ENCODE results near the gene STRIP1. TPM values are rescaled to one million over a fixed set of nuclear protein-coding genes. Genes with fewer than 3 reads are reported as not detected.
A peak's percentile ranks its signal among the peaks of the same experiment; 100 is the strongest.

Gene STRIP1
- total and polyA plus RNA-seq, 2 of the 8 experiments (the other 6 are each of a cell fraction or from before 2014, with no cell fraction given), result 21.3 to 45.6 TPM

GRCh38 chr1:110069404-110070281 lies 35.2 kb downstream of the STRIP1 start (continued):
- TF ChIP-seq, protein P1, sequence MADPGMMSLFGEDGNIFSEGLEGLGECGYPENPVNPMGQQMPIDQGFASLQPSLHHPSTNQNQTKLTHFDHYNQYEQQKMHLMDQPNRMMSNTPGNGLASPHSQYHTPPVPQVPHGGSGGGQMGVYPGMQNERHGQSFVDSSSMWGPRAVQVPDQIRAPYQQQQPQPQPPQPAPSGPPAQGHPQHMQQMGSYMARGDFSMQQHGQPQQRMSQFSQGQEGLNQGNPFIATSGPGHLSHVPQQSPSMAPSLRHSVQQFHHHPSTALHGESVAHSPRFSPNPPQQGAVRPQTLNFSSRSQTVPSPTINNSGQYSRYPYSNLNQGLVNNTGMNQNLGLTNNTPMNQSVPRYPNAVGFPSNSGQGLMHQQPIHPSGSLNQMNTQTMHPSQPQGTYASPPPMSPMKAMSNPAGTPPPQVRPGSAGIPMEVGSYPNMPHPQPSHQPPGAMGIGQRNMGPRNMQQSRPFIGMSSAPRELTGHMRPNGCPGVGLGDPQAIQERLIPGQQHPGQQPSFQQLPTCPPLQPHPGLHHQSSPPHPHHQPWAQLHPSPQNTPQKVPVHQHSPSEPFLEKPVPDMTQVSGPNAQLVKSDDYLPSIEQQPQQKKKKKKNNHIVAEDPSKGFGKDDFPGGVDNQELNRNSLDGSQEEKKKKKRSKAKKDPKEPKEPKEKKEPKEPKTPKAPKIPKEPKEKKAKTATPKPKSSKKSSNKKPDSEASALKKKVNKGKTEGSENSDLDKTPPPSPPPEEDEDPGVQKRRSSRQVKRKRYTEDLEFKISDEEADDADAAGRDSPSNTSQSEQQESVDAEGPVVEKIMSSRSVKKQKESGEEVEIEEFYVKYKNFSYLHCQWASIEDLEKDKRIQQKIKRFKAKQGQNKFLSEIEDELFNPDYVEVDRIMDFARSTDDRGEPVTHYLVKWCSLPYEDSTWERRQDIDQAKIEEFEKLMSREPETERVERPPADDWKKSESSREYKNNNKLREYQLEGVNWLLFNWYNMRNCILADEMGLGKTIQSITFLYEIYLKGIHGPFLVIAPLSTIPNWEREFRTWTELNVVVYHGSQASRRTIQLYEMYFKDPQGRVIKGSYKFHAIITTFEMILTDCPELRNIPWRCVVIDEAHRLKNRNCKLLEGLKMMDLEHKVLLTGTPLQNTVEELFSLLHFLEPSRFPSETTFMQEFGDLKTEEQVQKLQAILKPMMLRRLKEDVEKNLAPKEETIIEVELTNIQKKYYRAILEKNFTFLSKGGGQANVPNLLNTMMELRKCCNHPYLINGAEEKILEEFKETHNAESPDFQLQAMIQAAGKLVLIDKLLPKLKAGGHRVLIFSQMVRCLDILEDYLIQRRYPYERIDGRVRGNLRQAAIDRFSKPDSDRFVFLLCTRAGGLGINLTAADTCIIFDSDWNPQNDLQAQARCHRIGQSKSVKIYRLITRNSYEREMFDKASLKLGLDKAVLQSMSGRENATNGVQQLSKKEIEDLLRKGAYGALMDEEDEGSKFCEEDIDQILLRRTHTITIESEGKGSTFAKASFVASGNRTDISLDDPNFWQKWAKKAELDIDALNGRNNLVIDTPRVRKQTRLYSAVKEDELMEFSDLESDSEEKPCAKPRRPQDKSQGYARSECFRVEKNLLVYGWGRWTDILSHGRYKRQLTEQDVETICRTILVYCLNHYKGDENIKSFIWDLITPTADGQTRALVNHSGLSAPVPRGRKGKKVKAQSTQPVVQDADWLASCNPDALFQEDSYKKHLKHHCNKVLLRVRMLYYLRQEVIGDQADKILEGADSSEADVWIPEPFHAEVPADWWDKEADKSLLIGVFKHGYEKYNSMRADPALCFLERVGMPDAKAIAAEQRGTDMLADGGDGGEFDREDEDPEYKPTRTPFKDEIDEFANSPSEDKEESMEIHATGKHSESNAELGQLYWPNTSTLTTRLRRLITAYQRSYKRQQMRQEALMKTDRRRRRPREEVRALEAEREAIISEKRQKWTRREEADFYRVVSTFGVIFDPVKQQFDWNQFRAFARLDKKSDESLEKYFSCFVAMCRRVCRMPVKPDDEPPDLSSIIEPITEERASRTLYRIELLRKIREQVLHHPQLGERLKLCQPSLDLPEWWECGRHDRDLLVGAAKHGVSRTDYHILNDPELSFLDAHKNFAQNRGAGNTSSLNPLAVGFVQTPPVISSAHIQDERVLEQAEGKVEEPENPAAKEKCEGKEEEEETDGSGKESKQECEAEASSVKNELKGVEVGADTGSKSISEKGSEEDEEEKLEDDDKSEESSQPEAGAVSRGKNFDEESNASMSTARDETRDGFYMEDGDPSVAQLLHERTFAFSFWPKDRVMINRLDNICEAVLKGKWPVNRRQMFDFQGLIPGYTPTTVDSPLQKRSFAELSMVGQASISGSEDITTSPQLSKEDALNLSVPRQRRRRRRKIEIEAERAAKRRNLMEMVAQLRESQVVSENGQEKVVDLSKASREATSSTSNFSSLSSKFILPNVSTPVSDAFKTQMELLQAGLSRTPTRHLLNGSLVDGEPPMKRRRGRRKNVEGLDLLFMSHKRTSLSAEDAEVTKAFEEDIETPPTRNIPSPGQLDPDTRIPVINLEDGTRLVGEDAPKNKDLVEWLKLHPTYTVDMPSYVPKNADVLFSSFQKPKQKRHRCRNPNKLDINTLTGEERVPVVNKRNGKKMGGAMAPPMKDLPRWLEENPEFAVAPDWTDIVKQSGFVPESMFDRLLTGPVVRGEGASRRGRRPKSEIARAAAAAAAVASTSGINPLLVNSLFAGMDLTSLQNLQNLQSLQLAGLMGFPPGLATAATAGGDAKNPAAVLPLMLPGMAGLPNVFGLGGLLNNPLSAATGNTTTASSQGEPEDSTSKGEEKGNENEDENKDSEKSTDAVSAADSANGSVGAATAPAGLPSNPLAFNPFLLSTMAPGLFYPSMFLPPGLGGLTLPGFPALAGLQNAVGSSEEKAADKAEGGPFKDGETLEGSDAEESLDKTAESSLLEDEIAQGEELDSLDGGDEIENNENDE (IDR thresholded peaks at IDR 0.05; ENCODE audit: insufficient replicate concordance, low read length), result no peak
- TF ChIP-seq ASH2L (IDR thresholded peaks at IDR 0.05; ENCODE audit: low read length) (no peak), ATF3 (IDR thresholded peaks at IDR 0.05; ENCODE audit: insufficient read depth, low read depth, low read length) (no peak), EP300 (IDR thresholded peaks at IDR 0.05; ENCODE audit: borderline replicate concordance in 1 of 2, low read depth in 2 of 2, low read length in 2 of 2) (no peak), RFX5 (IDR thresholded peaks at IDR 0.05; ENCODE audit: borderline replicate concordance, low read depth, low read length) (no peak), SUZ12 (IDR thresholded peaks at IDR 0.05; ENCODE audit: low read length) (peak; percentile 100), CTBP2 (IDR thresholded peaks at IDR 0.05; ENCODE audit: borderline replicate concordance, insufficient read depth, insufficient read length, low read length) (no peak), HDAC2 (IDR thresholded peaks at IDR 0.05; ENCODE audit: borderline replicate concordance in 1 of 2, low read depth in 2 of 2, low read length in 2 of 2) (no peak)
